HEK293T (cell line): ENCODE data around the gene DNAH14.
A peak's percentile ranks its signal among the peaks of the same experiment; 100 is the strongest.
"Not testable (repeated sequence)": the region's sequence is repeated elsewhere in the genome, so short reads cannot be mapped to it uniquely, and the experiment has no call there.

ENCODE experiments used
- CTCF ChIA-PET: fragments of 350-600 bp; formaldehyde crosslinking; extraction: SDS; loops from one replicate; lab custom pipeline; 2021; ENCODE audit warnings: antibody characterized with exemption, inconsistent platforms; lab: Yijun Ruan, JAX
- POLR2A ChIA-PET: fragments of 350-600 bp; formaldehyde crosslinking; extraction: SDS; loops from one replicate; lab custom pipeline; 2020; ENCODE audit warnings: antibody characterized with exemption, inconsistent platforms; lab: Yijun Ruan, JAX
- DNase-seq: peaks from one replicate; pipeline ENCODE4 v3.0.0; 2012; ENCODE audit warnings: mixed read lengths; ENCODE audit errors: extremely low spot score
- ARNT ChIP-seq: fragments of 450-650 bp; IDR thresholded peaks from 2 replicates; pipeline ENCODE4 v1.6.1; 2017; ENCODE audit warnings: mild to moderate bottlenecking
- BHLHE40 ChIP-seq: fragments of 450-650 bp; IDR thresholded peaks from 2 replicates; pipeline ENCODE4 v1.6.1; 2016; ENCODE audit warnings: mild to moderate bottlenecking, moderate library complexity, borderline replicate concordance
- CTBP1 ChIP-seq: fragments of 450-650 bp; IDR thresholded peaks from 2 replicates; pipeline ENCODE4 v1.6.1; 2016; ENCODE audit warnings: borderline replicate concordance
- ELF4 ChIP-seq: fragments of 450-650 bp; IDR thresholded peaks from 2 replicates; pipeline ENCODE4 v1.6.1; 2017; ENCODE audit warnings: antibody characterized with exemption
- FOXA1 ChIP-seq: fragments of 450-650 bp; IDR thresholded peaks from 2 replicates; pipeline ENCODE4 v1.6.1; 2016; ENCODE audit warnings: mild to moderate bottlenecking
- FOXK2 ChIP-seq: fragments of 450-650 bp; IDR thresholded peaks from 2 replicates; pipeline ENCODE4 v1.6.1; 2016; ENCODE audit warnings: mild to moderate bottlenecking
- FOXM1 ChIP-seq: fragments of 450-650 bp; IDR thresholded peaks from 2 replicates; pipeline ENCODE4 v1.6.1; 2017; ENCODE audit warnings: mild to moderate bottlenecking, borderline replicate concordance
- HDGF ChIP-seq: fragments of 450-650 bp; IDR thresholded peaks from 2 replicates; pipeline ENCODE4 v1.6.1; 2017; ENCODE audit warnings: antibody characterized with exemption, borderline replicate concordance
- L3MBTL2 ChIP-seq: fragments of 450-650 bp; conservative IDR thresholded peaks from 2 replicates; pipeline ENCODE4 v1.6.1; 2016; ENCODE audit warnings: mild to moderate bottlenecking
- LEF1 ChIP-seq: fragments of 450-650 bp; IDR thresholded peaks from 2 replicates; pipeline ENCODE4 v1.6.1; 2017; ENCODE audit warnings: mild to moderate bottlenecking, borderline replicate concordance
- NFRKB ChIP-seq: fragments of 450-650 bp; IDR thresholded peaks from 2 replicates; pipeline ENCODE4 v1.6.1; 2016; ENCODE audit warnings: mild to moderate bottlenecking, moderate library complexity
- PKNOX1 ChIP-seq: fragments of 450-650 bp; IDR thresholded peaks from 2 replicates; pipeline ENCODE4 v1.6.1; 2016
- SP1 ChIP-seq: fragments of 450-650 bp; IDR thresholded peaks from 2 replicates; pipeline ENCODE4 v1.6.1; 2017
- SUZ12 ChIP-seq: fragments of 450-650 bp; IDR thresholded peaks from 2 replicates; pipeline ENCODE4 v1.6.1; 2016; ENCODE audit warnings: mild to moderate bottlenecking
- TARDBP ChIP-seq: fragments of 450-650 bp; IDR thresholded peaks from 2 replicates; pipeline ENCODE4 v1.6.1; 2016
- ZNF384 ChIP-seq: fragments of 450-650 bp; IDR thresholded peaks from 2 replicates; pipeline ENCODE4 v1.6.1; 2016

DNAH14 gene

DNA sequence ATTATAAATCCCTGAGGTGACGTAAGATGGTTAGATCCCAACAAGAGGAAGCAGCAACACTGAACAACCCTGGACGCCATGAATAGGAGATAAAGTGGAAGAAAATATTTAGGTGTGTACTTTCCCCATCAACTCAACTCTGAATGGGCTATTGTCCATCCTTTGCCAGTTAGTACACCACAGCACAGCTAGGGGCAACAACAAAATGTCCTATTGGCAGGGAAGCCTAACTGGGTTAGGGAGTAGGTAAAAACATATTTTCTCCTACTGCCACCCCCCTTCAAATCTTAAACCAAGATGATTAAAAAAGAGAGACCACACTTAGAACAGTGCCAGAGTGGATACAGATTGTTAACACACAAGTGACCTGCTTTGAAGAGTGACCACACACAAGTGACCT lies 278.3 kb downstream of the DNAH14 start:
- CTCF ChIA-PET = no interaction called here
- TF ChIP-seq FOXK2 = no peak
- TF ChIP-seq SP1 = no peak
- TF ChIP-seq HDGF = no peak
- no peak for TF ChIP-seq FOXM1
- TF ChIP-seq NFRKB = no peak
- TF ChIP-seq TARDBP = no peak
- TF ChIP-seq SUZ12 = no peak
- no peak for TF ChIP-seq PKNOX1

DNA sequence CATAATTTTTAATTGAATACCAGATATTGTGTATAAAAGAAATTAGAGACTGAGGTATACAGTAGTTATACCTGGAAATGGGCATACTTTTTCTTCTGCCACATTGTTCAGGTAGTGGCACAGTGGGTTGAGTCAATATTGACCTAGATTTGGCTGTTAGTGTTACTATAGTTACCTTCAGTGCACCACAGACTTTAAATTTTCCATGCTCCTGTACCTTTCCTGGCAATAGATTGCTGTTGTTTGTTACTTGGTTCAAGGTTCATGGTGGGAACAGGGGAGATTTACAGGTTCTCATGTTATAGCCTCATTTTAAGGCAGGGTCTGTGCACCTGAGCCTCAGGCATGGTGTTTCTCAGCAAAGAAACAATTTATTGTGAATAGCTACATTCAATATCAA lies 279.7 kb downstream of the DNAH14 start:
- DNase-seq = no peak
- ChIA-PET POLR2A (no interaction called here), CTCF (no interaction called here)
- TF ChIP-seq FOXM1 = no peak
- no peak for TF ChIP-seq CTBP1
- TF ChIP-seq FOXA1 = no peak
- TF ChIP-seq NFRKB = no peak
- TF ChIP-seq L3MBTL2 = no peak
- no peak for TF ChIP-seq SUZ12
- no peak for TF ChIP-seq ELF4
- no peak for TF ChIP-seq ARNT
- TF ChIP-seq PKNOX1 = no peak
- TF ChIP-seq ZNF384 = no peak

More for the DNA sequence above, 278.3 kb downstream of the DNAH14 start:
- no peak for DNase-seq
- POLR2A ChIA-PET = no interaction called here

- DNase-seq, POLR2A ChIA-PET, CTCF ChIA-PET: not testable (repeated sequence)
Observed at GRCh38 chr1:225210180-225210579, 280.7 kb downstream of the DNAH14 start.

GRCh38 chr1:225211694-225212442 lies 282.4 kb downstream of the DNAH14 start:
- DNase-seq, CTCF ChIA-PET, POLR2A ChIA-PET: not testable (repeated sequence)

GRCh38 chr1:225224287-225224686 lies 294.8 kb downstream of the DNAH14 start:
- ChIA-PET POLR2A (interaction anchor here (1.0 kb wide), 1 partner anchor 9 kb away, joined by 4 read pairs; no protein-coding TSS in a partner anchor), CTCF (no interaction called here)
- 0 out of 2 replicates have a peak, but pooled peaks have one; percentile 42 for TF ChIP-seq CTBP1
- TF ChIP-seq FOXA1 = no peak
- DNase-seq = no peak

- POLR2A ChIA-PET = no interaction called here
- CTCF ChIA-PET = no interaction called here
- DNase-seq = no peak
- no peak for TF ChIP-seq SUZ12
- no peak for TF ChIP-seq TARDBP
- TF ChIP-seq ELF4 = no peak
- no peak for TF ChIP-seq FOXK2
- TF ChIP-seq BHLHE40 = no peak
- TF ChIP-seq FOXM1 = no peak
- no peak for TF ChIP-seq LEF1
Observed at GRCh38 chr1:225225681-225226080, 296.2 kb downstream of the DNAH14 start.

DNA sequence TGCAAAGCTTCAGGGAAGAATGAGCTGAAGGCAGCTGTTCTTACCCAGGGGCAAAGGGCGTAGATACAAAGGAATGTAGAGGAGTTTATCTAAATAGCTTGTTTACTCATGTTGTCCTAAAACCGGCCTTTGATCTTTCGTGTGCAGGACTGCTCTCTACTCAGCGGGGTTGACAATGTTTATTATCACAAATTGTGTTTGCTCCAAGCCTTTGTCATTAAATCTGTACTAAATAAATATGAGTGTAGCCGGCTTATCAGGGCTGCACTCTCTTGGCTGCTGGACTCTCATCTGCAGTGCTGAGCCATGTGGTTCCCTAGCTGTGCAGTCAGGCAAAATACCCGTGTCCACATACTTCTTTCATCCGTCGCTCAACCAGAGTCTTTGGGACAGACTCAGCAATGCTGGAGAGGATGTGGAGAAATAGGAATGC lies 299.4 kb downstream of the DNAH14 start:
- ChIA-PET CTCF (interaction anchor here (0.6 kb wide), 1 partner anchor 10 kb away, joined by 3 read pairs; no protein-coding TSS in a partner anchor), POLR2A (no interaction called here)
- peak; percentile 28 for DNase-seq
- TF ChIP-seq L3MBTL2 (no peak), FOXA1 (0 out of 2 replicates have a peak, but pooled peaks have one; percentile 49), CTBP1 (peak; percentile 53; the same call in 1 of the 2 replicates), LEF1 (0 out of 2 replicates have a peak, but pooled peaks have one; percentile 29), ELF4 (no peak), BHLHE40 (no peak)

DNA sequence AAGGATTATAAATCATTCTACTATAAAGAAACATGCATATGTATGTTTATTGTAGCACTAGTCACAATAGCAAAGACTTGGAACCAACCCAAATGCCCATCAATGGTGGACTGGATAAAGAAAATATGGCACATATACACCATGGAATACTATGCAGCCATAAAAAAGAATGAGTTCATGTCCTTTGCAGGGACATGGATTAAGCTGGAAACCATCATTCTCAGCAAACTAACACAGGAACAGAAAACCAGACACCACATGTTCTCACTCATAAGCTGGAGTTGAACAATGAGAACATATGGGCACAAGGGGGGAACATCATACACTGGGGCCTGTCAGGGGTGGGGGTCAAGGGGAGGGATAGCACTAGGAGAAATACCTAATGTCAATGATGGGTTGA lies 300.0 kb downstream of the DNAH14 start:
- CTCF ChIA-PET, DNase-seq, POLR2A ChIA-PET: not testable (repeated sequence)

DNA sequence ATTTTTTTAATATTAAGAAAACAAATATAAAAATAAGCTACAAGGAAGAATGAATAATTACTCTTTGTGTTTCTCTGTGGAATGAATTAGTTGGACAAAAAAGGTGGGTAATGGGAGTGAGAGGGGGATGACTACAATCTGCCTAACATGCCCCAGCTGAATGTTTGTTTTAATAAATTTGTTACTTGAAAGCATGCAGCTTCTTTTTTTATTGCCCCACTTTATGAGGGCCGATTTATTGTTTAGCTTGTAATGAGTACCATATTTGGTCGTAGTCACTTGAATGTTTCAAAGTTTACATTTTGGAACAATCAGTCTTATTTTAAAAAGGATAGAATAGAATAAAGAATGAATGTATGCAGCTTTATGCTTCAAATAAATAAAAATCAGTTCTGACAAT lies 301.0 kb downstream of the DNAH14 start:
- DNase-seq = no peak
- POLR2A ChIA-PET = no interaction called here
- CTCF ChIA-PET = no interaction called here
- TF ChIP-seq SP1 = no peak
- TF ChIP-seq BHLHE40 = no peak
- TF ChIP-seq PKNOX1 = no peak
- no peak for TF ChIP-seq FOXK2
- no peak for TF ChIP-seq FOXM1
- no peak for TF ChIP-seq L3MBTL2
- no peak for TF ChIP-seq ARNT

DNA sequence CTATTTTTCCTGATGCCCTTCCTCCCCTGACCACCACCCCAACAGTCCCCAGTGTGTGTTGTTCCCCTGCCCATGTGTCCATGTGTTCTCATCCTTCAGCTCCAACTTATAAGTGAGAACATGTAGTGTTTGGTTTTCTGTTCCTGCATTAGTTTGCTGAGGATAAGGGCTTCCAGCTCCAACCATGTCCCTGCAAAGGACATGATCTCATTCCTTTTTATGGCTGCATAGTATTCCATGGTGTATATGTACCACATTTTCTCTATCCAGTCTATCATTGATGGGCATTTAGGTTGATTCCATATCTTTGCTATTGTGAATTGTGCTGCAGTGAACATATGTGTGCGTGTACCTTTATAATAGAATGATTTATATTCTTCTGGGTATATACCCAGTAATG lies 303.5 kb downstream of the DNAH14 start:
- POLR2A ChIA-PET, CTCF ChIA-PET, DNase-seq: not testable (repeated sequence)
